SK-N-SH treated with all-trans-retinoic acid at 6 μM for 48 hours (cell line): ENCODE results near the gene DHRS3.

Experiments used
- ATAC-seq: fragments of 200-7000 bp; cut with Tn5 transposase; 3 replicates; pipeline ENCODE4 v1.9.1; 2020; ENCODE audit warnings: mild to moderate bottlenecking, moderate library complexity
- ARNTL ChIP-seq: fragments of 450-650 bp; formaldehyde crosslinking; IDR thresholded peaks from 2 replicates; pipeline ENCODE4 v1.5.0; 2020; ENCODE audit warnings: low read depth, mild to moderate bottlenecking, moderate library complexity, borderline replicate concordance
- BACH2 ChIP-seq: fragments of 250-450 bp; sonication (Bioruptor Pico); IDR thresholded peaks from 2 replicates; pipeline ENCODE4 v1.9.0; 2021; ENCODE audit warnings: mild to moderate bottlenecking, borderline replicate concordance
- CSDC2 ChIP-seq: fragments of 250-450 bp; sonication (Bioruptor Pico); IDR thresholded peaks from 2 replicates; pipeline ENCODE4 v1.5.0; 2020; ENCODE audit warnings: mild to moderate bottlenecking, moderate library complexity
- ESRRG ChIP-seq: fragments of 250-450 bp; sonication (Bioruptor Pico); IDR thresholded peaks from 2 replicates; pipeline ENCODE4 v1.6.1; 2021; ENCODE audit warnings: mild to moderate bottlenecking
- GLIS3 ChIP-seq: fragments of 250-450 bp; sonication (Bioruptor Pico); IDR thresholded peaks from 2 replicates; pipeline ENCODE4 v1.5.0; 2020; ENCODE audit warnings: mild to moderate bottlenecking, moderate library complexity
- ISL1 ChIP-seq: fragments of 250-450 bp; sonication (Bioruptor Pico); IDR thresholded peaks from 2 replicates; pipeline ENCODE4 v2.1.2; 2022; ENCODE audit warnings: mild to moderate bottlenecking, moderate library complexity
- RARB ChIP-seq: fragments of 250-450 bp; sonication (Bioruptor Pico); IDR thresholded peaks from 2 replicates; pipeline ENCODE4 v1.8.0; 2021; ENCODE audit warnings: mild to moderate bottlenecking, moderate library complexity
- SNAI2 ChIP-seq: fragments of 250-450 bp; sonication (Bioruptor Pico); IDR thresholded peaks from 2 replicates; pipeline ENCODE4 v1.5.0; 2020; ENCODE audit warnings: mild to moderate bottlenecking, moderate library complexity
- TCF4 ChIP-seq: fragments of 250-450 bp; sonication (Bioruptor Pico); IDR thresholded peaks from 2 replicates; pipeline ENCODE4 v1.8.0; 2021; ENCODE audit warnings: mild to moderate bottlenecking, moderate library complexity, borderline replicate concordance
- TOX ChIP-seq: fragments of 250-450 bp; sonication (Bioruptor Pico); IDR thresholded peaks from 2 replicates; pipeline ENCODE4 v1.8.0; 2021; ENCODE audit warnings: mild to moderate bottlenecking, moderate library complexity, borderline replicate concordance
- ZC3H10 ChIP-seq: fragments of 250-450 bp; sonication (Bioruptor Pico); IDR thresholded peaks from 2 replicates; pipeline ENCODE4 v1.5.1; 2021; ENCODE audit warnings: mild to moderate bottlenecking, moderate library complexity
- ZFP3 ChIP-seq: fragments of 250-450 bp; sonication (Bioruptor Pico); IDR thresholded peaks from 2 replicates; pipeline ENCODE4 v1.5.0; 2020; ENCODE audit warnings: mild to moderate bottlenecking, moderate library complexity
- ZFP30 ChIP-seq: fragments of 450-650 bp; formaldehyde crosslinking; IDR thresholded peaks from 2 replicates; pipeline ENCODE4 v1.5.0; 2022; ENCODE audit warnings: mild to moderate bottlenecking, moderate library complexity
- ZNF565 ChIP-seq: fragments of 450-650 bp; formaldehyde crosslinking; conservative IDR thresholded peaks from 2 replicates; pipeline ENCODE4 v1.5.0; 2020; ENCODE audit warnings: low read depth, mild to moderate bottlenecking, moderate library complexity
- ZNF70 ChIP-seq: fragments of 450-650 bp; formaldehyde crosslinking; IDR thresholded peaks from 2 replicates; pipeline ENCODE4 v1.5.0; 2020; ENCODE audit warnings: mild to moderate bottlenecking, moderate library complexity
- ZNF8 ChIP-seq: fragments of 450-650 bp; formaldehyde crosslinking; IDR thresholded peaks from 2 replicates; pipeline ENCODE4 v1.5.0; 2020; ENCODE audit warnings: mild to moderate bottlenecking, moderate library complexity
- TF ChIP-seq, protein P1 (sequence below): fragments of 250-450 bp; sonication (Bioruptor Pico); IDR thresholded peaks from 2 replicates; pipeline ENCODE4 v1.8.0; 2021; ENCODE audit warnings: low read depth, mild to moderate bottlenecking, moderate library complexity, borderline replicate concordance
- TF ChIP-seq, protein P2 (sequence below): fragments of 250-450 bp; sonication (Bioruptor Pico); IDR thresholded peaks from 2 replicates; pipeline ENCODE4 v1.5.1; 2021; ENCODE audit warnings: mild to moderate bottlenecking, moderate library complexity
- TF ChIP-seq, protein P3 (sequence below): fragments of 250-450 bp; sonication (Bioruptor Pico); IDR thresholded peaks from 2 replicates; pipeline ENCODE4 v1.5.1; 2020; ENCODE audit warnings: low read depth, mild to moderate bottlenecking, moderate library complexity
- TF ChIP-seq, protein P4 (sequence below): fragments of 250-450 bp; sonication (Bioruptor Pico); IDR thresholded peaks from 2 replicates; pipeline ENCODE4 v1.8.0; 2020; ENCODE audit warnings: mild to moderate bottlenecking, moderate library complexity, borderline replicate concordance

DHRS3 gene

DNA sequence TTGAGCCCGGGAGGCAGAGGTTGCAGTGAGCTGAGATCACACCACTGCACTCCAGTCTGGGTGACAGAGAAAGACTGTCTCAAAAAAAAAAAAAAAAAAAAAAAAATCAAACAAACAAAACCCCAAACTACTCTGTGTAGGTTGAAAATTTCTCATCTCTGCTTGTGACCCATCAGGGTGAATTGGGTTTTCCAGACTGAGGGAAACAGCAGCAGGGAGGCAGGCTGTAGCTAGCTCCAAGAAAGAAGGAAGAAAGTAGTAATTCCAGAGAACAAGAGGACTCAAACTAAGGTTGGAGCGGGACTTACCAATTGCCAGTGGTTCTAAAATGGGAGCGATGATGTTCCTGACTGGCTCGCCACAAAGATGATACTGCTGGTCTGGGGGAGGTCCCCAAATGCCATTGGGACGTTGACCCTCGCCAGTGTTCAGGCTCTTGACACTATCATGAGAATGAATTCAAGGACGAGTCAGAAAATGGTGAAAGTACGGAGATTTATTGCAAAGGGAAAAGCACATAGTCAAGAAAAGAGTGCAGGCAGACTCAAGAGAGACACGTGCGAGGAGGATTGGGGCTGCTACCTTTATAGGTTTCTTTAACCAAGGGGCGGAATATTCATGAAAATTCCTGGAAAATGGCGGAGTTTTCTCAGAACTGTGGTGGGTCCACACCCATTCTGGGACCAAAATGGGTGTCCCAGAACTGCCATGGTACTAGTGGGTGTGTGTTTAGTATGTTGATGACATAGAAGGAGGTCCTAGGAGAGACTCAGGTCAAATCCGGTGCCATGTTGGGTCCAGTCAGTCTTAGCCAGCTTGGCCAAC, 39.3 kb upstream of the DHRS3 start:
- no peak for TF ChIP-seq ISL1
- TF ChIP-seq, protein P1, sequence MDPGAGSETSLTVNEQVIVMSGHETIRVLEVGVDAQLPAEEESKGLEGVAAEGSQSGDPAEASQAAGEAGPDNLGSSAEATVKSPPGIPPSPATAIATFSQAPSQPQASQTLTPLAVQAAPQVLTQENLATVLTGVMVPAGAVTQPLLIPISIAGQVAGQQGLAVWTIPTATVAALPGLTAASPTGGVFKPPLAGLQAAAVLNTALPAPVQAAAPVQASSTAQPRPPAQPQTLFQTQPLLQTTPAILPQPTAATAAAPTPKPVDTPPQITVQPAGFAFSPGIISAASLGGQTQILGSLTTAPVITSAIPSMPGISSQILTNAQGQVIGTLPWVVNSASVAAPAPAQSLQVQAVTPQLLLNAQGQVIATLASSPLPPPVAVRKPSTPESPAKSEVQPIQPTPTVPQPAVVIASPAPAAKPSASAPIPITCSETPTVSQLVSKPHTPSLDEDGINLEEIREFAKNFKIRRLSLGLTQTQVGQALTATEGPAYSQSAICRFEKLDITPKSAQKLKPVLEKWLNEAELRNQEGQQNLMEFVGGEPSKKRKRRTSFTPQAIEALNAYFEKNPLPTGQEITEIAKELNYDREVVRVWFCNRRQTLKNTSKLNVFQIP (CRISPR knock-in tag): no peak
- TF ChIP-seq ZC3H10 (CRISPR knock-in tag): no peak
- TF ChIP-seq TCF4 (CRISPR knock-in tag): no peak
- TF ChIP-seq, protein P2, sequence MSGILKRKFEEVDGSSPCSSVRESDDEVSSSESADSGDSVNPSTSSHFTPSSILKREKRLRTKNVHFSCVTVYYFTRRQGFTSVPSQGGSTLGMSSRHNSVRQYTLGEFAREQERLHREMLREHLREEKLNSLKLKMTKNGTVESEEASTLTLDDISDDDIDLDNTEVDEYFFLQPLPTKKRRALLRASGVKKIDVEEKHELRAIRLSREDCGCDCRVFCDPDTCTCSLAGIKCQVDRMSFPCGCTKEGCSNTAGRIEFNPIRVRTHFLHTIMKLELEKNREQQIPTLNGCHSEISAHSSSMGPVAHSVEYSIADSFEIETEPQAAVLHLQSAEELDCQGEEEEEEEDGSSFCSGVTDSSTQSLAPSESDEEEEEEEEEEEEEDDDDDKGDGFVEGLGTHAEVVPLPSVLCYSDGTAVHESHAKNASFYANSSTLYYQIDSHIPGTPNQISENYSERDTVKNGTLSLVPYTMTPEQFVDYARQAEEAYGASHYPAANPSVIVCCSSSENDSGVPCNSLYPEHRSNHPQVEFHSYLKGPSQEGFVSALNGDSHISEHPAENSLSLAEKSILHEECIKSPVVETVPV (CRISPR knock-in tag): no peak
- ATAC-seq: no peak

DNA sequence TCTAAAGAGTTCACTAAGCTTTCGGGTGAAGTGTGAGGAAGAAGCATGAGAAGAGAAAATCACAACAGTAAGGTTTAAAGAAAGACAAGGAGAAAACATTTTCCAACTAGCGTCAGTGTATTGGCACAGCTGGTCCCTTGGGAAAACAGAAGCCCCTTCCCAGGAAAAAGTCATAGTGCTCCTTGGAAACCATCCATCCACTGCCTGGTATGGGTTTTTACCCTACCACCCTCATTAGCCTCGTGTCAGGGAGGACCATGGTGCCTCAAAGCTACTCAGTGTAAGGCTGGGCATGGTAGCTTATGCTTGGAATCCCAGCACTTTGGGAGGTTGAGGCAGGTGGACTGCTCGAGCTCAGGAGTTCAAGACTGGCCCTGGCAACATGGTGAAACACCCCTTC, 38.6 kb upstream of the DHRS3 start:
- TF ChIP-seq ZC3H10 (CRISPR knock-in tag): no peak
- TF ChIP-seq BACH2 (CRISPR knock-in tag): no peak
- TF ChIP-seq ZFP30: no peak
- TF ChIP-seq, protein P1 (CRISPR knock-in tag): no peak
- TF ChIP-seq GLIS3 (CRISPR knock-in tag): no peak
- TF ChIP-seq ZNF70 (CRISPR knock-in tag): no peak
- TF ChIP-seq, protein P3, sequence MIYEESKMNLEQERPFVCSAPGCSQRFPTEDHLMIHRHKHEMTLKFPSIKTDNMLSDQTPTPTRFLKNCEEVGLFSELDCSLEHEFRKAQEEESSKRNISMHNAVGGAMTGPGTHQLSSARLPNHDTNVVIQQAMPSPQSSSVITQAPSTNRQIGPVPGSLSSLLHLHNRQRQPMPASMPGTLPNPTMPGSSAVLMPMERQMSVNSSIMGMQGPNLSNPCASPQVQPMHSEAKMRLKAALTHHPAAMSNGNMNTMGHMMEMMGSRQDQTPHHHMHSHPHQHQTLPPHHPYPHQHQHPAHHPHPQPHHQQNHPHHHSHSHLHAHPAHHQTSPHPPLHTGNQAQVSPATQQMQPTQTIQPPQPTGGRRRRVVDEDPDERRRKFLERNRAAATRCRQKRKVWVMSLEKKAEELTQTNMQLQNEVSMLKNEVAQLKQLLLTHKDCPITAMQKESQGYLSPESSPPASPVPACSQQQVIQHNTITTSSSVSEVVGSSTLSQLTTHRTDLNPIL (CRISPR knock-in tag): no peak
- no peak for TF ChIP-seq TCF4 (CRISPR knock-in tag)
- TF ChIP-seq, protein P2 (CRISPR knock-in tag): no peak
- TF ChIP-seq SNAI2 (CRISPR knock-in tag): no peak
- no peak for ATAC-seq

DNA sequence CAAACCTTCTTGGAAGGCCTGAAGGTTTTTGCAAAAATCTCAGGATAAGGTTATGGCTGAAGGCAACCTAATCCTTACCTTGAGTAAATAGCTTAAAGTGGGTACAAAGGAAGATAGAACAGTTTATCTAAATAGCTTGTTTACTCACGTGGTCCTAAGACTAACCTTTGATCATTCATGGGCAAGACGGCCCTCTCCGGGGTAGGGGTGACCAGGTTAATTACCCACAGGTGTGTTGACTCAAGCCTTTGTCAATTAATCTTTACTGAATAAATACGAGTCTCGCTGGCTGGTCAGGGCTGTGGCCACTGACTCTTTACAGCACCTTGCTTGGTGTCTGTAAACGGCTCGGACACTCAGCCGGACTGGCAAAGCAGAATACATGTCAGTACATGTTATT, 36.6 kb upstream of the DHRS3 start:
- ATAC-seq: no peak
- TF ChIP-seq ARNTL (CRISPR knock-in tag) (no peak), ZNF565 (CRISPR knock-in tag) (no peak), RARB (CRISPR knock-in tag) (no peak), CSDC2 (CRISPR knock-in tag) (no peak), ZFP3 (CRISPR knock-in tag) (no peak), ZNF8 (no peak), ZC3H10 (CRISPR knock-in tag) (no peak), ISL1 (no peak), TOX (CRISPR knock-in tag) (no peak), ESRRG (CRISPR knock-in tag) (no peak)
- TF ChIP-seq, protein P1 (CRISPR knock-in tag): no peak
- TF ChIP-seq, protein P4, sequence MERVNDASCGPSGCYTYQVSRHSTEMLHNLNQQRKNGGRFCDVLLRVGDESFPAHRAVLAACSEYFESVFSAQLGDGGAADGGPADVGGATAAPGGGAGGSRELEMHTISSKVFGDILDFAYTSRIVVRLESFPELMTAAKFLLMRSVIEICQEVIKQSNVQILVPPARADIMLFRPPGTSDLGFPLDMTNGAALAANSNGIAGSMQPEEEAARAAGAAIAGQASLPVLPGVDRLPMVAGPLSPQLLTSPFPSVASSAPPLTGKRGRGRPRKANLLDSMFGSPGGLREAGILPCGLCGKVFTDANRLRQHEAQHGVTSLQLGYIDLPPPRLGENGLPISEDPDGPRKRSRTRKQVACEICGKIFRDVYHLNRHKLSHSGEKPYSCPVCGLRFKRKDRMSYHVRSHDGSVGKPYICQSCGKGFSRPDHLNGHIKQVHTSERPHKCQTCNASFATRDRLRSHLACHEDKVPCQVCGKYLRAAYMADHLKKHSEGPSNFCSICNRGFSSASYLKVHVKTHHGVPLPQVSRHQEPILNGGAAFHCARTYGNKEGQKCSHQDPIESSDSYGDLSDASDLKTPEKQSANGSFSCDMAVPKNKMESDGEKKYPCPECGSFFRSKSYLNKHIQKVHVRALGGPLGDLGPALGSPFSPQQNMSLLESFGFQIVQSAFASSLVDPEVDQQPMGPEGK (CRISPR knock-in tag): no peak
- TF ChIP-seq, protein P2 (CRISPR knock-in tag): no peak
- TF ChIP-seq, protein P3 (CRISPR knock-in tag): no peak
